ENCODE data around the gene COMT.

The COMT gene

DNA sequence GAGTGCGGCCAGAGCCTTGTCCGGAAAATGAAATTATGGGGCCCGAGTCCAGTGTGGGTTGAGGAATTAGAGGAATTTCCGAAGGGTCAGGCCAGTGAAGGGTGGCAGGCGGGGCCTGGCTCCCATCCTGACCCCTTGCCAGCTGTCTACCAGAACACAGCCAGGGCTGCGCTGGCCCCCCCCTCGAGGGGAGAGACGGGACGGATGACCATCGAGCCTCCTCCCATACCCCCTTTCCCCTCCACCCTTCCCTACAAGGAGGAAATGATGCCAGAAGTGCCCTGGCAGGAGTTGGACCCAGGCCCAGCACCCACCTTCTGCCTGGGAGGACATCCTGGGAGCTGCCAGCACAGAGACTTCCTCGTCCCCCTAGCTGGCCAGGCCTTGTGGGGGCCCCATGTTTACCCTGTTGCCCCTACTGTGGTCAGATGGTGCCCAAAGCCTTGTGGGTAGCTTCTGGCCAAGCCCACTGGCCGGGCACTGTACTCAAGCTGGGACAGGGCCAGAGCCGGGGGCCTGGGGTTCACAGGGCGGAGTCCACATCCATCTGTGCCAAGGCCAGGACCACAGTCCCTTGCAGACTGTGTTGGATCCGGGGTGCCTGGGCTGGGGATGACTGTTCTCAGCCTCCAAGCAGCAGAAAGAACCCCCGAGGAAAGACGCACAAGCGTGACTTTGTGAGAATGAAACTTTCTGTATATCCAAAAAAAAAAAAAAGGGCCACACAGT lies 54.2 kb downstream of the COMT start:
- no peak overlapping the region for H2BK12ac ChIP-seq (ENCODE audit: low read length)
- no peak for DNase-seq
- H3K79me1 ChIP-seq (ENCODE audit: low read length): no peaks in the 10 kb centered on the region
- no peak overlapping the region for H3K27ac ChIP-seq (ENCODE audit: low read depth, low read length)
- no peak overlapping the region for H2BK120ac ChIP-seq (ENCODE audit: insufficient read depth, low read length, poor library complexity)
- no peak overlapping the region for H3K4ac ChIP-seq (ENCODE audit: low read depth, low read length)
- H2BK5ac ChIP-seq (ENCODE audit: low read depth, low read length, poor library complexity): no peak overlapping the region
- H4K91ac ChIP-seq (ENCODE audit: low read depth, low read length): no peak overlapping the region
- WGBS (ENCODE audit: extremely low coverage, insufficient coverage, insufficient read length): no CpG with 5 or more reads among the region's 18 CpGs
- H3K27me3 ChIP-seq (ENCODE audit: insufficient read depth, low read length): no peaks in the 10 kb centered on the region
- H3K9ac ChIP-seq (ENCODE audit: low read length): no peak overlapping the region
- H2AK5ac ChIP-seq (ENCODE audit: low read length): no peak overlapping the region
- peaks cover 2% of the 10 kb centered on the region for H3K9me3 ChIP-seq (ENCODE audit: insufficient read depth, low read depth, low read length)
- no peak overlapping the region for H3K14ac ChIP-seq (ENCODE audit: low read length)
- no peak overlapping the region for H4K8ac ChIP-seq (ENCODE audit: low read depth, low read length)
- H2AFZ ChIP-seq (ENCODE audit: insufficient read depth, low read length, poor library complexity): no peak overlapping the region
- no peak overlapping the region for H4K12ac ChIP-seq (ENCODE audit: low read depth, low read length)
- H3K4me2 ChIP-seq (ENCODE audit: low read length): no peak overlapping the region
- H3K4me1 ChIP-seq (ENCODE audit: control insufficient read depth in 1 of 2, insufficient read depth in 2 of 2, low read length in 2 of 2): peaks cover 0 to 2% of the 10 kb centered on the region in 2 experiments
- H3K79me2 ChIP-seq (ENCODE audit: control insufficient read depth, insufficient read depth, low read length, poor library complexity): no peaks in the 10 kb centered on the region
- no peak overlapping the region for H3K18ac ChIP-seq (ENCODE audit: low read length)
- H3K23ac ChIP-seq (ENCODE audit: low read length): no peak overlapping the region
- H3K4me3 ChIP-seq (ENCODE audit: low read depth, low read length): no peak overlapping the region
- H3K36me3 ChIP-seq (ENCODE audit: control insufficient read depth in 1 of 2, insufficient read depth in 2 of 2, low read length in 2 of 2): no peaks in the 10 kb centered on the region

DNA sequence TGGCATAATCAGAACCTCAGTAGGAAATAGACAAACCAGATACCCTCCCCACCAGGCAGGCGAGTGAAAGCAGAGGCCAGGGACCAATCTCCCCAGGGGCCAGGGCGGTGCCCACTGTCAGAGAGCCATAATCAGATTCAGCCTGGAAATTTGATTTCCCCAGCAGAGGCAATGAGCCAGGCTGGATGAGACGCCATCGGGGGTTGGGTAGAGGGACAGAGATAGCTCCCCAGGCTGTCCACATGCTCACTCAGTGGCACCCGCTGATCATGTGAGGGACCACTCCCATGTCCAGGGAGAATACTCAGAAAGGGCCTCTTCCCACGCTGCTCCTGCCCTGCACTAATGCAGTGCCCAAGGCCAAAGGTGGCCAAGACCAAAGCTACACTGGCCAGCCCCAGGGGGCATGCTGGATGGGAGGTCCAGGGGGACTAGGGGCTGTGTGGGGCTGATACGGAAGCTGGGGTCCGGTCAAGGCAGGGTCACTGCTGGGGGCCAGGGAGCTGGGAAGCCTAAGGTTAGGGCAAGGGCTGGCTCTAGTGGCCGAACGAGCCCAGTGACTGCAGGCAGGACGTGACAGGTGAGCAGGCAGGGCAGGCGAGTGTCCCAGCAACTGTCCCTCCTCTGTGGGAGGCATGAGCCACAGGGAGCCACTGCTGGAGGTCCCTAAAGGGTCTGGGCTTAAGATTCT lies 55.3 kb downstream of the COMT start:
- no peaks in the 10 kb centered on the region for H3K79me2 ChIP-seq (ENCODE audit: control insufficient read depth, insufficient read depth, low read length, poor library complexity)
- H3K4me2 ChIP-seq (ENCODE audit: low read length): no peak overlapping the region
- H3K9me3 ChIP-seq (ENCODE audit: insufficient read depth, low read depth, low read length): peaks cover 2% of the 10 kb centered on the region
- H3K14ac ChIP-seq (ENCODE audit: low read length): no peak overlapping the region
- H2AK5ac ChIP-seq (ENCODE audit: low read length): no peak overlapping the region
- no peak overlapping the region for H2AFZ ChIP-seq (ENCODE audit: insufficient read depth, low read length, poor library complexity)
- H4K91ac ChIP-seq (ENCODE audit: low read depth, low read length): no peak overlapping the region
- DNase-seq: no peak
- H2BK5ac ChIP-seq (ENCODE audit: low read depth, low read length, poor library complexity): no peak overlapping the region
- no peak overlapping the region for H3K18ac ChIP-seq (ENCODE audit: low read length)
- no peak overlapping the region for H3K4me3 ChIP-seq (ENCODE audit: low read depth, low read length)
- no peak overlapping the region for H4K12ac ChIP-seq (ENCODE audit: low read depth, low read length)
- H3K27me3 ChIP-seq (ENCODE audit: insufficient read depth, low read length): no peaks in the 10 kb centered on the region
- WGBS (ENCODE audit: extremely low coverage, insufficient coverage, insufficient read length): no CpG with 5 or more reads among the region's 12 CpGs
- no peak overlapping the region for H3K27ac ChIP-seq (ENCODE audit: low read depth, low read length)
- H3K9ac ChIP-seq (ENCODE audit: low read length): no peak overlapping the region
- no peak overlapping the region for H2BK120ac ChIP-seq (ENCODE audit: insufficient read depth, low read length, poor library complexity)
- H3K79me1 ChIP-seq (ENCODE audit: low read length): no peaks in the 10 kb centered on the region
- H3K23ac ChIP-seq (ENCODE audit: low read length): no peak overlapping the region
- no peak overlapping the region for H3K4ac ChIP-seq (ENCODE audit: low read depth, low read length)
- no peak overlapping the region for H4K8ac ChIP-seq (ENCODE audit: low read depth, low read length)
- no peak overlapping the region for H2BK12ac ChIP-seq (ENCODE audit: low read length)
- peaks cover 0 to 2% of the 10 kb centered on the region in 2 experiments for H3K4me1 ChIP-seq (ENCODE audit: control insufficient read depth in 1 of 2, insufficient read depth in 2 of 2, low read length in 2 of 2)
- H3K36me3 ChIP-seq (ENCODE audit: control insufficient read depth in 1 of 2, insufficient read depth in 2 of 2, low read length in 2 of 2): no peaks in the 10 kb centered on the region

DNA sequence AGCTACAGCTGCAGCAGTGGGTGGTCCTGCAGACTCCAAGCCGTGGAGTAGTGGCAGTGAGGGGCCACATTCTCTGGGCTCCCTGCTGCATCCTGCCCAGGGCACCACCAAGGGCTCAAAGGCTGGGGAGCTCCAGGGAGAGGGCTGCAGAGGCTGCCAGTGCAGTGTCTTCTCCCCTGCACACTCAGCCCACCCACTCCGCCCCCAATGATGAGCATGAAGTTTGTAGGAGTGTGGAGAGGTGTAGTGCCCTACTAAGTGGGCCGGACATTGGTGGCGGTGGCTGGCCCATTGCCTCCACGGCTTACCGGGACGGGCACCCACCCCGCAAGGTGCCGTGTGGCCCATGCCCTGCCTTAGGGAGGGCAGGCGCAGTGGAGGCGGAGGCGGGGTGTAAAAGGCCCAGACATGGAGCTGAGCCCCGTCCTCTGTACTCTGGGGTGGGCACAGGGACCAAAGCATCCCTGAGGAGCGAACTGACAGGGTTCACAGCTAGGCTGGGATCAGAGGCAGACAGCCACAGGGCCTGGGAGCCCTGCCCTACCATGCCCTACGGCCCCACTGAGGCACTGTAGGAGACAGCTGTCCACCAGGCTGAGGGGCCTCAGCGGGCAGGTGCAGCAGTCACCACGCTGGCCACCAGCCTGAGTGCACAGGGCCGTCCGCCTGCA lies 56.1 kb downstream of the COMT start:
- Histone ChIP-seq H3K9me3 (ENCODE audit: insufficient read depth, low read depth, low read length) (peaks cover 2% of the 10 kb centered on the region), H3K27ac (ENCODE audit: low read depth, low read length) (no peak overlapping the region), H3K9ac (ENCODE audit: low read length) (no peak overlapping the region), H2BK120ac (ENCODE audit: insufficient read depth, low read length, poor library complexity) (no peak overlapping the region), H2BK12ac (ENCODE audit: low read length) (no peak overlapping the region), H2BK5ac (ENCODE audit: low read depth, low read length, poor library complexity) (no peak overlapping the region), H3K23ac (ENCODE audit: low read length) (no peak overlapping the region), H3K4me3 (ENCODE audit: low read depth, low read length) (no peak overlapping the region), H3K4me1 (ENCODE audit: control insufficient read depth in 1 of 2, insufficient read depth in 2 of 2, low read length in 2 of 2) (peaks cover 0 to 2% of the 10 kb centered on the region in 2 experiments), H4K8ac (ENCODE audit: low read depth, low read length) (no peak overlapping the region), H2AK5ac (ENCODE audit: low read length) (no peak overlapping the region), H3K36me3 (ENCODE audit: control insufficient read depth in 1 of 2, insufficient read depth in 2 of 2, low read length in 2 of 2) (no peaks in the 10 kb centered on the region), H3K14ac (ENCODE audit: low read length) (no peak overlapping the region), H2AFZ (ENCODE audit: insufficient read depth, low read length, poor library complexity) (no peak overlapping the region), H4K91ac (ENCODE audit: low read depth, low read length) (no peak overlapping the region), H3K18ac (ENCODE audit: low read length) (no peak overlapping the region), H3K4me2 (ENCODE audit: low read length) (no peak overlapping the region), H3K27me3 (ENCODE audit: insufficient read depth, low read length) (no peaks in the 10 kb centered on the region), H3K79me2 (ENCODE audit: control insufficient read depth, insufficient read depth, low read length, poor library complexity) (no peaks in the 10 kb centered on the region), H3K79me1 (ENCODE audit: low read length) (no peaks in the 10 kb centered on the region), H4K12ac (ENCODE audit: low read depth, low read length) (no peak overlapping the region), H3K4ac (ENCODE audit: low read depth, low read length) (no peak overlapping the region)
- no CpG with 5 or more reads among the region's 19 CpGs for WGBS (ENCODE audit: extremely low coverage, insufficient coverage, insufficient read length)
- DNase-seq: no peak

DNA sequence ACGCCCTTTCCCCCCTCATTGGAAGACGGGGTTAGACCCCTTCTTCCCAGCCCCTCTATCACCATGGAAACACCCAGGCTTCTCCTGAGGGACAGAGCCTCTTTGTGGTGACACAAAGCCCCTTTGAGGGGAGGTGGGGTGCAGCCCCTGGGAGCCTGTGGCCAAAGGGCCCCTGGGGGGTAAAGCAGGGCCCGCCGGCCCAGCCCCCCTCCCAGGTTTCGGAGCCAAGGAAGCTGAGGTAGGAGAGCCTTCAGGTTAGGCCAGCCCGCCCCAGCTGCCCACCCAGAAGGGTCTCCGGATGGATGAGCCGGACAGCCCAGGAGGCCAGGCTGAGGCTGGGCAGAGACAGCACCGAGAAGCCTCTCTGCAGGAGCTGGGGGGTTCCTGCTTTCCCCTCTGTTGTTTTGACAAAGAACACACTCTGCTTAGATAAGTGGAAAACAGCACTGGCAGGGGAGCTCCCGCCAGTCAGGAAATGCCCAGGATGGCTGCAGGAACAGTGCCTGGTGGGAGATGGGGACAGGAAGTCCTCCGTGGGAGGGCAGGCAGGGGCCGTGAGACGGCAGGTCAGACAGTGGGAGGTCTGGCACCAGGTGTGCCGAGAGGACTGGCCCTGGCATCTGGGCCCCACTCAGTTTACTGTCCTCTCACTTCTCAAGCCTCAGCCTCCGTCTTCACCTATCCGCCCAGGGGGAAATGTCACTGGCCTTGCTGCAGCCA lies 56.8 kb downstream of the COMT start:
- Histone ChIP-seq H3K27me3 (ENCODE audit: insufficient read depth, low read length) (no peaks in the 10 kb centered on the region), H3K27ac (ENCODE audit: low read depth, low read length) (no peak overlapping the region), H3K4ac (ENCODE audit: low read depth, low read length) (no peak overlapping the region), H3K9me3 (ENCODE audit: insufficient read depth, low read depth, low read length) (peaks cover 2% of the 10 kb centered on the region), H4K91ac (ENCODE audit: low read depth, low read length) (no peak overlapping the region), H4K12ac (ENCODE audit: low read depth, low read length) (no peak overlapping the region), H2BK12ac (ENCODE audit: low read length) (no peak overlapping the region), H3K4me1 (ENCODE audit: control insufficient read depth in 1 of 2, insufficient read depth in 2 of 2, low read length in 2 of 2) (peaks cover 0 to 2% of the 10 kb centered on the region in 2 experiments), H2BK120ac (ENCODE audit: insufficient read depth, low read length, poor library complexity) (no peak overlapping the region), H3K18ac (ENCODE audit: low read length) (no peak overlapping the region), H4K8ac (ENCODE audit: low read depth, low read length) (no peak overlapping the region), H2BK5ac (ENCODE audit: low read depth, low read length, poor library complexity) (no peak overlapping the region), H3K79me1 (ENCODE audit: low read length) (no peaks in the 10 kb centered on the region), H3K4me2 (ENCODE audit: low read length) (no peak overlapping the region), H3K23ac (ENCODE audit: low read length) (no peak overlapping the region), H3K36me3 (ENCODE audit: control insufficient read depth in 1 of 2, insufficient read depth in 2 of 2, low read length in 2 of 2) (no peaks in the 10 kb centered on the region), H2AFZ (ENCODE audit: insufficient read depth, low read length, poor library complexity) (no peak overlapping the region), H2AK5ac (ENCODE audit: low read length) (no peak overlapping the region), H3K14ac (ENCODE audit: low read length) (no peak overlapping the region), H3K4me3 (ENCODE audit: low read depth, low read length) (no peak overlapping the region), H3K9ac (ENCODE audit: low read length) (no peak overlapping the region), H3K79me2 (ENCODE audit: control insufficient read depth, insufficient read depth, low read length, poor library complexity) (no peaks in the 10 kb centered on the region)
- WGBS (ENCODE audit: extremely low coverage, insufficient coverage, insufficient read length): no CpG with 5 or more reads among the region's 16 CpGs
- no peak for DNase-seq
